ENCODE results near the gene LMAN1. TPM values are rescaled to one million over a fixed set of nuclear protein-coding genes. Genes with fewer than 3 reads are reported as not detected.

The LMAN1 gene
- polyA plus RNA-seq, 1 donor, result 55.0 TPM

- DNase-seq, result no peak
Observed at GRCh38 chr18:59359576-59359952, 499 bp upstream of the LMAN1 start.

GRCh38 chr18:59358414-59358711 is 702 bp downstream of the LMAN1 start:
- no peak for DNase-seq

GRCh38 chr18:59357928-59358327 is 1.1 kb downstream of the LMAN1 start:
- DNase-seq, result peak; percentile 23

GRCh38 chr18:59354731-59355130 is 4.3 kb downstream of the LMAN1 start:
- DNase-seq, result no peak

- no peak for DNase-seq
Observed at GRCh38 chr18:59353079-59353680, 5.9 kb downstream of the LMAN1 start.

GRCh38 chr18:59352250-59352855 is 6.7 kb downstream of the LMAN1 start:
- DNase-seq, result no peak

- DNase-seq, result no peak
Observed at GRCh38 chr18:59345556-59345955, 13.5 kb downstream of the LMAN1 start.

- DNase-seq, result no peak
Observed at GRCh38 chr18:59344996-59345395, 14.1 kb downstream of the LMAN1 start.

- no peak for DNase-seq
Observed at GRCh38 chr18:59343926-59344325, 15.1 kb downstream of the LMAN1 start.

GRCh38 chr18:59340817-59341216 is 18.2 kb downstream of the LMAN1 start:
- DNase-seq, result no peak

GRCh38 chr18:59340312-59340711 is 18.8 kb downstream of the LMAN1 start:
- no peak for DNase-seq

GRCh38 chr18:59332986-59333385 is 26.1 kb downstream of the LMAN1 start:
- no peak for DNase-seq

GRCh38 chr18:59328683-59329082 is 30.4 kb downstream of the LMAN1 start:
- no peak for DNase-seq

GRCh38 chr18:59325965-59326364 is 33.1 kb downstream of the LMAN1 start:
- no peak for DNase-seq

- no peak for DNase-seq
Observed at GRCh38 chr18:59324623-59324971, 34.5 kb downstream of the LMAN1 start.

GRCh38 chr18:59323931-59324622 is 35.0 kb downstream of the LMAN1 start:
- no peak for DNase-seq

- no peak for DNase-seq
Observed at GRCh38 chr18:59318460-59319050, 40.5 kb downstream of the LMAN1 start, which contains the start of gene CPLX4. TSS of gene CPLX4 (minus strand) at chr18:59318649. CDS start at chr18:59318462, 187 bp downstream.

GRCh38 chr18:59311631-59312030 is 47.4 kb downstream of the LMAN1 start:
- no peak for DNase-seq

- no peak for DNase-seq
Observed at GRCh38 chr18:59308938-59309260, 50.2 kb downstream of the LMAN1 start.

GRCh38 chr18:59308248-59308937 is 50.7 kb downstream of the LMAN1 start:
- peak; percentile 80 for DNase-seq

GRCh38 chr18:59306640-59307039 is 52.4 kb downstream of the LMAN1 start:
- DNase-seq, result no peak

GRCh38 chr18:59305295-59305694 is 53.8 kb downstream of the LMAN1 start:
- DNase-seq, result no peak

GRCh38 chr18:59303656-59304195 is 55.3 kb downstream of the LMAN1 start:
- DNase-seq, result no peak
